OCI-LY3 (cell line): ENCODE data around the gene TCTN1.
"Not testable (repeated sequence)": the region's sequence is repeated elsewhere in the genome, so short reads cannot be mapped to it uniquely, and the experiment has no call there.

Source experiments
- H2AFZ ChIP-seq: fragments of 200-600, 300-600 bp; shearing (Covaris generic); 2 replicates; pipeline ENCODE4 v1.6.0; 2014; ENCODE audit warnings: antibody characterized with exemption, low read depth, low read length
- H3K27ac ChIP-seq: fragments of 200-600, 300-600 bp; sonication (generic); 2 replicates; pipeline ENCODE4 v1.5.1; 2014; ENCODE audit warnings: mild to moderate bottlenecking, low read length, moderate library complexity, mixed read lengths
- H3K27me3 ChIP-seq: fragments of 200-600, 300-600 bp; sonication (generic); 2 replicates; pipeline ENCODE4 v1.6.1; 2014; ENCODE audit warnings: low read depth, low read length, mixed read lengths
- H3K36me3 ChIP-seq: fragments of 200-600, 300-600 bp; sonication (generic); replicated peaks from 2 replicates; pipeline ENCODE3; 2014; ENCODE audit warnings: low read depth, low read length, mixed read lengths
- H3K4me1 ChIP-seq: fragments of 300-600, 200-600 bp; sonication (generic); 2 replicates; pipeline ENCODE4 v1.6.1; 2014; ENCODE audit warnings: low read length, mixed read lengths
- H3K4me2 ChIP-seq: fragments of 200-600, 300-600 bp; sonication (generic); 2 replicates; pipeline ENCODE4 v1.6.1; 2014; ENCODE audit warnings: low read length, mixed read lengths
- H3K4me3 ChIP-seq: fragments of 300-600, 200-600 bp; sonication (generic); 2 replicates; pipeline ENCODE4 v1.5.1; 2014; ENCODE audit warnings: antibody characterized with exemption, mild to moderate bottlenecking, low read length, moderate library complexity
- H3K79me2 ChIP-seq: fragments of 300-600, 200-600 bp; shearing (Covaris generic); 2 replicates; pipeline ENCODE4 v1.6.1; 2014; ENCODE audit warnings: mild to moderate bottlenecking, low read length, mixed read lengths
- H3K9ac ChIP-seq: fragments of 300-600, 200-600 bp; shearing (Covaris generic); 2 replicates; pipeline ENCODE4 v1.6.0; 2014; ENCODE audit warnings: mild to moderate bottlenecking, low read length, moderate library complexity
- H3K9me3 ChIP-seq: fragments of 200-600, 300-600 bp; shearing (Covaris generic); 2 replicates; pipeline ENCODE4 v1.6.1; 2014; ENCODE audit warnings: low read length, mixed read lengths; ENCODE audit not compliant: insufficient read depth
- H4K20me1 ChIP-seq: fragments of 200-600, 300-600 bp; sonication (generic); 2 replicates; pipeline ENCODE4 v1.6.1; 2016; ENCODE audit warnings: low read length, mixed read lengths; ENCODE audit not compliant: insufficient read depth
- EZH2phosphoT487 ChIP-seq: fragments of 200-600 bp; shearing (Covaris generic); IDR thresholded peaks from 2 replicates; pipeline ENCODE4 v1.6.1; 2018; ENCODE audit warnings: antibody characterized with exemption, mixed run types, low read depth
- TF ChIP-seq, protein P1 (sequence below): fragments of 200-600, 300-600 bp; sonication (generic); IDR thresholded peaks from 2 replicates; pipeline ENCODE4 v1.5.1; 2014; ENCODE audit warnings: antibody characterized with exemption, low read length, low read depth

TCTN1 gene

DNA sequence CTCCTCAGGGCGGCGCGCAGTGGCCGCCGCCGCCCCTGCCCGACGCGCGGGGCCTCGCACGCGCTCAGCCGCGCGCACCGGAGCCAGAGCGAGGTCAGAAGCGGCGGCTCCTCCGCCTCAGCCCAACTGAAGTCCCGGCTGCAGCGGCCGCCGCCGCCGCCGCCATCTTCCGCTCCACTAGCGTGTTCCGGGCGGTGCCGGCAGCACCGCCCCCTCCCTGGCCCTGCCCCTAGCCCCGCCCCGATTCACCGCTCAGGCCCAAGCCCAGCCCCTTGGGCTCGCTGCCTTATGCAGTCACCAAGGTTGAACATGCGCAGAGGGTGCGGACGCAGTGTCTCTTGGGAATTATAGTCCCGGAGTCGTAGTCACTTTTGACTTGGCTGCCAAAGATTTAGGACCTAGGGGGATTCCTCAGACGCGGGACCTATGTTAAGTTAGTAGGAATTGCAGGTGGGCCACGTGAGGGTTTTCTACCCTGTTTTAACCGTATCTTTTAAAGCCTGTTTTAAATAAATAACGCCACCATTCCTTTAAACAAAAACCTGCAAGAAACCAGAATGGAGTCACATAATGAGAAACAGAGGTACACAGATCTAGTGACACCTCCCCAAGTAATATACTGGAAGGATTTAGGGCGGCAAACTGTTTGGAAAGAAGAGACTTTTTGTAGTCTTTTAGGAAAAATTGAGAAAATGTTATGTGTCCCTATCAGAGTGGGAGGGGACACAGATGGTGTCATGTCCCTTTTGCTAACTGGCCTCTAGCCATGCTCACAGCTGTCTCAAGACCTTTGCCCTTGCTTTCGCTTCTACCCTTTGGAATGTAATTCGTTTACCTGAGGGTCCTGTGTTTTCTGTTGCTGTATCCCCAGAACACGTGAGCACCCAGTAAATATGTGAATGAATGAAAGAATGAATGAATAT is 30.5 kb upstream of the TCTN1 start, which contains the start of gene PPTC7:
Gene PPTC7, minus strand, starts transcription at position 182 of the 923 bp plus-strand sequence. CDS start 287 bp downstream, outside the sequence.
- H4K20me1 ChIP-seq: peaks cover 40% of the 10 kb centered on the region
- peaks cover 4% of the 10 kb centered on the region; the same call in 1 of the 2 replicates for H3K27me3 ChIP-seq
- peak within 1 kb of the TSS; percentile 73 for H2AFZ ChIP-seq
- H3K36me3 ChIP-seq: peaks cover 15% of the 10 kb centered on the region
- peak within 1 kb of the TSS; percentile 78 for H3K9ac ChIP-seq
- H3K27ac ChIP-seq: peak within 1 kb of the TSS; percentile 72
- peaks cover 49% of the 10 kb centered on the region for H3K4me1 ChIP-seq
- H3K4me3 ChIP-seq: peak within 1 kb of the TSS; percentile 85
- peaks cover 47% of the 10 kb centered on the region for H3K79me2 ChIP-seq
- TF ChIP-seq EZH2phosphoT487: no peak
- TF ChIP-seq, protein P1, sequence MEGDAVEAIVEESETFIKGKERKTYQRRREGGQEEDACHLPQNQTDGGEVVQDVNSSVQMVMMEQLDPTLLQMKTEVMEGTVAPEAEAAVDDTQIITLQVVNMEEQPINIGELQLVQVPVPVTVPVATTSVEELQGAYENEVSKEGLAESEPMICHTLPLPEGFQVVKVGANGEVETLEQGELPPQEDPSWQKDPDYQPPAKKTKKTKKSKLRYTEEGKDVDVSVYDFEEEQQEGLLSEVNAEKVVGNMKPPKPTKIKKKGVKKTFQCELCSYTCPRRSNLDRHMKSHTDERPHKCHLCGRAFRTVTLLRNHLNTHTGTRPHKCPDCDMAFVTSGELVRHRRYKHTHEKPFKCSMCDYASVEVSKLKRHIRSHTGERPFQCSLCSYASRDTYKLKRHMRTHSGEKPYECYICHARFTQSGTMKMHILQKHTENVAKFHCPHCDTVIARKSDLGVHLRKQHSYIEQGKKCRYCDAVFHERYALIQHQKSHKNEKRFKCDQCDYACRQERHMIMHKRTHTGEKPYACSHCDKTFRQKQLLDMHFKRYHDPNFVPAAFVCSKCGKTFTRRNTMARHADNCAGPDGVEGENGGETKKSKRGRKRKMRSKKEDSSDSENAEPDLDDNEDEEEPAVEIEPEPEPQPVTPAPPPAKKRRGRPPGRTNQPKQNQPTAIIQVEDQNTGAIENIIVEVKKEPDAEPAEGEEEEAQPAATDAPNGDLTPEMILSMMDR: no peak
- H3K4me2 ChIP-seq: peak within 1 kb of the TSS; percentile 76
- H3K9me3 ChIP-seq: no peaks in the 10 kb centered on the region

DNA sequence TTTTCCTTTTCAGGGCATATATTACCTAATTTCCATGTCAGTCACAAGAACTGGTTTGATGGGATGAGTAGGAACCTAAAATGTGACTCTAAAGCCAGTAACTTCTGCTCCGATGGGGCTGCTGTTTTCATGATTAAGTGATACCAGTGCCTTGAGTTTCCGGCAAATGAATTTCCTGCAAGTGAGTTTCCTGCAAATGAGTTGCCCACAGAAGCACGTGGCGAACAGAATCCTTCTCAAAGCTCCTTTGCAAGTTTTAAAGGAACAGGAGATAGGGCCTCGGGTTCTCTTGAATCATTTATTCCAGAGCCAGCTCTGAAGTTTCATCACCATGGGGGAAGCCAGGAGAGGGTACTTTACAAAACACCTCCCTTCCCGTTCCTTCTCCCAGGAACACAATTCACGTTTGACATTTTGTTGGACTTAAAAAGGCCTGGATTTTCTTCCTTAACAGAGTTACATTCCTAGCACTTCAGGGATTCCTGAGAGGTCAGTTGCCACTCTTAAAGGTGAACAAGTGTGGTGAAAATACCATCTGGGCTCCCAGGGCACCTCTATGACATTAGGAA is 28.6 kb upstream of the TCTN1 start:
- Histone ChIP-seq H3K4me1 (peaks cover 35% of the 10 kb centered on the region), H3K79me2 (peaks cover 28% of the 10 kb centered on the region), H3K36me3 (peaks cover 11% of the 10 kb centered on the region), H2AFZ (peak overlapping the region; percentile 84), H3K27me3 (peaks cover 4% of the 10 kb centered on the region; the same call in 1 of the 2 replicates), H4K20me1 (peaks cover 21% of the 10 kb centered on the region), H3K4me2 (peak overlapping the region; percentile 53), H3K4me3 (0 out of 2 replicates have a peak overlapping the region, but pooled peaks have one; percentile 2), H3K9me3 (no peaks in the 10 kb centered on the region), H3K9ac (peak overlapping the region; percentile 4; the same call in 1 of the 2 replicates), H3K27ac (no peak overlapping the region)
- TF ChIP-seq, protein P1: no peak
- no peak for TF ChIP-seq EZH2phosphoT487

DNA sequence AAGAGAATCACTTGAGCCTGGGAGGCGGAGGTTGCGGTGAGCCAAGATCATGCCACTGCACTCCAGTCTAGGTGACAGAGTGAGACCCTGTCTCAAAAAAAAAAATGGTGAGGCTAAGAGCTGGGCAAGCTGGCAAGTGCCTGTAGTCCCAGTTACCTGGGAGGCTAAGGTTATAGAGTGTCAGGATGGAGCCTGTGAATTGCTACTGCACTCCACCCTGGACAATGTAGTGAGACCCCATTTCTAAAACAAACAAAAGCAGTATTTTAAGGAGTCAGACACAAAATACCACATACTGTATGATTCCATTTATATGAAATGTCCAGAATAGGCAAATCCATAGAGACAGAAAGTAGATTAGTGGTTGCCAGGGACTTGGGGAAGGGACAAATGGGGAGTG is 26.8 kb upstream of the TCTN1 start:
- Histone ChIP-seq H3K79me2 (peaks cover 10% of the 10 kb centered on the region), H3K4me1 (peaks cover 38% of the 10 kb centered on the region)
- not testable (repeated sequence) for H2AFZ ChIP-seq, H3K4me2 ChIP-seq, H3K9me3 ChIP-seq, H3K36me3 ChIP-seq, H4K20me1 ChIP-seq, H3K9ac ChIP-seq, H3K27ac ChIP-seq, H3K4me3 ChIP-seq, H3K27me3 ChIP-seq

DNA sequence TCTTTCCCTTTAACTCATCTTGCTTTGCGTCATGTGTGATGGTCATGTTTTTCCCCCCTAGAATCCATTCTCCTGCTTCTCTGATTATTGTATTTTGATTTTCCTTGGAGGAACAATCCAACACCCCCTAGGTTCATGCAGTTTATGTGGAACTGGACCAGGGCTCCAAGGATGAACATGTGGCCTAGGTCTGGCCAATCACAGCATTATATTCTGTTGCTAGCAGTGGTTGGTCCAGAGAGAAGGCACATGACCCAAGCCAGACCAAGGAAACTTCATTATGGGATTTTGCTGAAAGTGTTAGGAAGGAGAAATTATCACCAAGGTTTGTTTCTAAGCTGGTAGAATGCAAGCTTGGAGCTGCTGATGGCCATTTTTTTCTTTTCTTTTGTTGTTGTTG is 23.9 kb upstream of the TCTN1 start:
- Histone ChIP-seq H3K9ac (no peak overlapping the region), H3K79me2 (no peaks in the 10 kb centered on the region), H3K4me1 (peaks cover 28% of the 10 kb centered on the region), H3K36me3 (no peaks in the 10 kb centered on the region), H4K20me1 (no peaks in the 10 kb centered on the region), H2AFZ (no peak overlapping the region), H3K27ac (peak overlapping the region; percentile 70), H3K4me3 (no peak overlapping the region), H3K27me3 (peaks cover under 1% of the 10 kb centered on the region; the same call in 1 of the 2 replicates), H3K4me2 (peak overlapping the region; percentile 66), H3K9me3 (no peaks in the 10 kb centered on the region)
- TF ChIP-seq EZH2phosphoT487: no peak
- TF ChIP-seq, protein P1: no peak
